HG03378 (cell line): Measurements from ENCODE around the gene PLA2R1.
"Not testable (repeated sequence)": the region's sequence is repeated elsewhere in the genome, so short reads cannot be mapped to it uniquely, and the experiment has no call there.

Experiments
- ATAC-seq: cut with Tn5 transposase; IDR thresholded peaks from one replicate; pipeline ENCODE4 v1.9.1; 2021; ENCODE audit warnings: mild to moderate bottlenecking, moderate library complexity; ENCODE audit not compliant: unreplicated experiment

Gene PLA2R1

GRCh38 chr2:159984034-159984433, 78.4 kb downstream of the PLA2R1 start:
- no peak for ATAC-seq

DNA sequence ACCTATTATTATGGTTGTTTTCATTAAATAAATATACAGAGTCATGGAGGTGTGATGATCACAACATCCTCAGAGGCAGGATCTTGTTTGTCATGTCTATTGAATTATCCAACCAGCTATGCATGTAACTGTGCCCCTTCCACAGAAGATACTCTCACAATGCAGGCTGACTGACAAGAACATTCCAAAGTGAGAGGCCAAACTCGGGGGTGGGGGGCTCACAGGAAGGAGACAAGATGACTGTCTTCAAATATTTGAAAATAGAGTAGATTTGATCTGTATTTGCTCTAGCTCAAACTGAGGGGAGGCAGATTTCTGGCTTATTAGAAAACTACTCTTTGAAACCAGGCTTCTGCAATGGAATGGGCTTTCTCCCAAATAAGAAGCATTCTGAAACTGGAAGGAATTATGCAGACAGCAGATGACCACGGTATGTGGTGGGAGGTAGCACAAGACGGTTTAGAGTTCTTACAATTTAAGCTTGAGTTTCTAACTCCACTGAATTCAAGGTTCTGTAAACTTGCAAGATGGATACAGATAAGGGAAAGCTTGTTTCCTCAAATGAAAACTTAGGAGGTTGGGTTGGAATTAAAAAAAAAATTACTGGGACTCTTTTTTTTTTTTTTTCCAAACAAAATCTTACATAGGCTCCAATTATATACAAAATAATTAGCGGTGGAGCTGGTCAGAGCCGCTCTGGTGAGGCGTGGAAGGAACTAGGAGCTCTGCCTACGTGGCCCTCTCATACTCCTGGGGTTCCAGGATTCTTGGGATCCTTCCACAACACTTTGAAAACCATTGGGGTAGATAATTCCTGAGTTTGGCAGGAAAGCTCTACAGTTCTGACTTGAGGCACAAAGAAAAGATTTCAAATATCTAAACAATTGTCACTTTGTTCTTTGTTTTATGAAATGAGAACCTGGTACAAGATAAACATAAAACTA, 79.3 kb downstream of the PLA2R1 start:
- no peak for ATAC-seq

DNA sequence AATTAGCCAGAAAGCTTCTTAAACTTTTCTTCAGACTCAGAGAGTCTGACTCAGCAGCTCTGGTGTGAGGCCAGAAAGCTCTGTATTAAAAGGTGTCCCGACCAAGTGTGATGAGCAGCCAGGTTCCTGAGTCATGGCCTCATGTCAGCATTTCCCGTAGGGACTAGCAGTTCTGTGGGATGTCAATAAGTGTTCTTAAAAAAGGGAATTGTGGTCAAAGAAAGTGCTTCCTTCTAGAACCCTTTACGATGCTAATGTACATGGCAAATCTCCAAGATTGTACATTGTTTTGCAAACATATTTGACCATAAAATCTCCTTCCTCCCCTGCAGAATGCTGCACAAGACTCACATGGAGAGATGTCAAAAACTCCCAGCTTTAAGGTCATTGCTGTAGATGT, 80.1 kb downstream of the PLA2R1 start:
- ATAC-seq: no peak

DNA sequence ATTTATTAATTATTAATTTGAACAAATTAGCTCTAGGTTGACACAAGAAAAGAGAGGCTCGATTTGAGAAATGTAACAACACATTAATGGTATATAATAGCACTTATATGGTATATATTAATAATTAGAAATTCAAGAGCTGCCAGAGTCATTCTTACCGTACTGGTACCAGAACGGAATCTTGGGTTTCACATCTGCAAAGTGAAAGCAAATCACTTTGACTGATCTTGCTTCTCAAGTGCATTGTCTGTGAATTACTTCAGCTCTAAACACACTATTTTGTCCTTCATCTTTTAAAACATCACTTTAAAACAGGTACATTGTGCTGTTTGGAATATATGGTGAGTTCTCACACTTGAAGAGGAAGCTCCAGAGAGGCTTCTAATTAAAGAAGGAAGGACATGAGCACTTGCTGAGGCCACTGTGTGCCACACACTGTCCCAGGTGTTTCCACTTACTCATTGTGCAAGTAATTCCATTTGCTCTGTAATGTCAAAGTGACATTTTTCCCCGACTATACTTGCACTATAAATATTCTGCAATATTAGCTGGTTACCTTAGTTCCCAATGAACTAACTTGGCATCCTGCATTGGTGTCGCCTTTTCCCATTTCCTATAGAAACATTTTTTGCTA, 85.8 kb downstream of the PLA2R1 start:
- ATAC-seq: no peak

DNA sequence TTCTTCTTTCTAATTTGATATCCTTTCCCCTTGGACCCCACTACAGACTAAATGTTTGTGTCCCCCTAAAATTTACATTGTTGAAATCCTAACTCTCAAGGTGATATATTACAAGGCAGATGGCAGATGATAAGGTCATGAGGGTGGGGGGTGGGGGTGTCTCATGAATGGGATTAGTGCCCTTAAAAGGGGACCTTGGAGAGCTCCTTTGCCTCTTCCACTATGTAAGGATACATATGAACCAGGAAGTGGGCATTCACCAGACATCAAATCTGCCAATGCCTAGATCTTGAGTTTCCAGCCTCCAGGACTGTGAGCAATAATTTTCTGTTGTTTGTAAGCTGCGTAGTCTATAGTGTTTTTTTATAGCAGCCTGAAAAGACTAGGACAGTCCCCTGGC, 89.1 kb downstream of the PLA2R1 start:
- no peak for ATAC-seq

GRCh38 chr2:159971365-159972152, 90.9 kb downstream of the PLA2R1 start:
- ATAC-seq: no peak

GRCh38 chr2:159970548-159970947, 91.9 kb downstream of the PLA2R1 start:
- not testable (repeated sequence) for ATAC-seq

DNA sequence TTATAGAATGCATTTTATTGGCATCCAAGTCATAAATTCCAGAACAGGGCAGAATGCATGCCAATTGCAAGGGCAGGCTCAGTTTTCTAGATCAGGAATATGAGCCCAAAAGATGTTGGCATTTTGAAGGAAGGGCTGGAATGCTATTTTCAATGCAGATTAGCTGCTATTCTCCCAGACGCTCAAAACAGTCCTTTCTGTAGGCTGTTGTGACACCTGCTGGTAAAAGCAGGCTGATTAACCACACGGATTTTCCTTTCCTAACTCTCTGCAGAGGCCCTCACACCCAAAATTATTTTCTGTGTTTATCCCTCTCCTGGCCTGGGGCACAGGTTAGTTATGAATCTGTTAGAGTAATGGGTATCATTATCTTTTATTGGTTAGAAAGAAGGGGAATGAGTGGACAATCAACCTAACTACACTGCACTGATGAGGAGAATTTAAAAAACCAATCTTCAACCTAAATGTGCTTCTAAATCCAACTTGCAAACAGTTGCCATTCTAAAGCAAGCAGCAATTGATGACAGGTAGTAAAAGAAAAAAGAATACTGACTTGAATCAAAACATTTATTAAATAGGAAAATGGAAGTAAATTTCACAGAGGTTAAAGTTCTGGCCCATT, 94.0 kb downstream of the PLA2R1 start:
- ATAC-seq: no peak

DNA sequence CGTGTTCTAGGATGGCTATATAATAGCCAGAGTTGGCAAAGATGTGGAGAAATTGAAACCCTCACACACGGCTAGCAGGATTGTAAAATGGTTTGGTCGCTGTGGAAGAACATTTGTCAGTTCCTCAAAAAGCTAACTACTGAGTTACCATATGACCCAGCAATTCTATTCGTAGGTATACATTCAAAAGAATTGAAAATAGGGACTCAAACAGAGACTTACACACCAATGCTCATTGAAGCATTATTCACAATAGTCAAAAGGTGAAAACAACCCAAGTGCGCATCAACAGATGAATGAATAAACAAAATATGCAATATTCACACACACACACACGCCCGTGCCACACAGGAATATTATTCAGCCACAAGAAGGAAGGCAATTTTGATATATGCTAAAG, 98.7 kb downstream of the PLA2R1 start:
- peak; percentile 86 for ATAC-seq

- ATAC-seq: not testable (repeated sequence)
Measured at GRCh38 chr2:159962513-159962912, 99.9 kb downstream of the PLA2R1 start.

DNA sequence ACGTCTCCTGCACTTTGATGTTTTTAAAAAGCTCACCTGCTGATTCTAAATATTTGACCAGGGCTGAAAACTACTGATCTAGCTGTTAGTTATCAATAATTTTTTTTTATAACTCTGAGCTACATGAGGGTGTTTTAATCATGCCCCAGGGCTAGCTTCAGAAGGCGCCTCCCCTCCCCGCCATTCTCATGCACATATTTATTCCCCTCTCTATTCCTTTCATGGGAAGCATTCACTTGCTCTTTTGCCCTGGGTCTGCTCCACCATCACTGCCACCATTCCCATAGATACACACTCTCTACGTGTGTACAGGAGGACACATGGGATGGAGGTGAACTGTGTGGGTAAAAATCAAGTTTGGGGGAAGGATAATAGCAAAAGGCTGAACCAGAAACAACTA, 101.0 kb downstream of the PLA2R1 start:
- ATAC-seq: no peak

GRCh38 chr2:159961037-159961436, 101.4 kb downstream of the PLA2R1 start:
- ATAC-seq: no peak

- peak; percentile 57 for ATAC-seq
Measured at GRCh38 chr2:159960414-159960813, 102.0 kb downstream of the PLA2R1 start.

- ATAC-seq: no peak
Measured at GRCh38 chr2:159959136-159959535, 103.3 kb downstream of the PLA2R1 start.

- ATAC-seq: no peak
Measured at GRCh38 chr2:159953136-159953823, 109.1 kb downstream of the PLA2R1 start.

DNA sequence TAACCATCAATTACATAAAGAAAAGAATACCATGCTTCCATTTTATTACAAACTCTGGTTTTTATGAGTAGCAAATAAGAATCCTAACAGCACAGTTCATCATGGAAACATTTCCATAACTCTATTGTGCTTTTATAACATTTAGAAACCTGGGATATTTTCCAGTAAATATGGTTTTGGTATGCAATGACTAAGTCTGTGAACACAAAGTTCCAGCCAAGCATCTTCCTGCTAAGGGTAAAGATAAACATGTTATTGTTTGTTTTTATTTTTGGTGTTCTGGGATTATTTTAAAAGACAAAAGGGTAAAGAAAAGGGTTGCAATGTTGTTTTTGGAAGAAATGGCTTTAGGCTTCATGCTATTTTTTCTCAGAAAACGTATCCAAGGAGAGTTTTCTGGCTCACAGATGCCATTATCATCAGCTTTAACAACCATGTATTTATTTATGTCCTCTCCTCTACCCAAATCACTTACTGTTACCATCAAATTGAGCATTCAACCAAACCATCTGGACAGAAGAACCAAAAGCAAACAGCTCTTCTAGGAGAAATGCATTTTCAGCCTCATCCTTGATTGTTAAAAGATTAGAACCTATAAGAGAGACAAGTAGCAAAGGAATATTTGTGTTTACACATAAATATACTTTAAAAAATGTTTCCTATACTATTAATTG, 116.0 kb downstream of the PLA2R1 start:
- no peak for ATAC-seq

- ATAC-seq: no peak
Measured at GRCh38 chr2:159944874-159945273, 117.5 kb downstream of the PLA2R1 start.

DNA sequence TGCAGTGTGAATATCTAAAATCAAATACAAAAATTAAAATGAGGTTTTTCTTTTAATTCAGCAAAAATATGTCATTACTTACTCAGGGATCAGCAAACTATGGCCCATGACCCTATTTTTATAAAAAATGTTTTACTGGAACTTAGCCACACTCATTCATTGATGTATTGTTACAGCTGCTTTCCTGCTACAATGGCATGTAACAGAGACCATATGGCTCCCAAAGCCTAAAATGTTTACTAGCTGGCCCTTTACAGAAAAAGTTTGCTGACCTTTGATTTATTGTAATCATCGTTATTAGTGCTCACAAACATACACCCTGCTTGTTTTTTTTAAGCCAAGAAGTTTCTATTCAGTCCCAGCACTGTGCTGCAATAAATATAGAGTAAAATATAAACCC, 120.3 kb downstream of the PLA2R1 start:
- no peak for ATAC-seq

GRCh38 chr2:159941729-159942128, 120.7 kb downstream of the PLA2R1 start:
- no peak for ATAC-seq

DNA sequence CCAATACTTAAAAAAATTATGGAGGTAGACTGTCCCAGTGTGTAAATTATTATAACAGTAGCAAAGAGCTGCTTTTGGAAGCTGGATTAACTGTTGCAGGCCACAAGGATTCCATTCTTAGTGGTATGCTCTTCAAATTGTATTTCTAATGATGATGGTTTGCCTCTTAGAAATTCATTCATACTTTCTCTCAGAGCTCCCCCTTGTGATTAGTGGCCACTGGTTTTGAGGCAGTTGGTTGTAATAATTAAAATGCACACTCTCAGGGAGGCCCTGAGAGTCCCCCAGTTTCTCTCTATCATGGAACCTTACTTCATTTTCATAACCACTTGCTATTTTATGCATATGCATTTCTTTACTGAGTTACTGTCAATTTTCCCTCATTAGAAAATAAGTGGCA, 122.5 kb downstream of the PLA2R1 start:
- ATAC-seq: peak; percentile 77
